ENCODE data around the gene RPUSD4. TPM values are rescaled to one million over a fixed set of nuclear protein-coding genes. Genes with fewer than 3 reads are reported as not detected.

The RPUSD4 gene
- total and polyA plus RNA-seq, 9 of the 15 experiments (the other 6 are each of a cell fraction or from before 2014, with no cell fraction given): 27.4 to 56.2 (median 44.6) TPM

DNA sequence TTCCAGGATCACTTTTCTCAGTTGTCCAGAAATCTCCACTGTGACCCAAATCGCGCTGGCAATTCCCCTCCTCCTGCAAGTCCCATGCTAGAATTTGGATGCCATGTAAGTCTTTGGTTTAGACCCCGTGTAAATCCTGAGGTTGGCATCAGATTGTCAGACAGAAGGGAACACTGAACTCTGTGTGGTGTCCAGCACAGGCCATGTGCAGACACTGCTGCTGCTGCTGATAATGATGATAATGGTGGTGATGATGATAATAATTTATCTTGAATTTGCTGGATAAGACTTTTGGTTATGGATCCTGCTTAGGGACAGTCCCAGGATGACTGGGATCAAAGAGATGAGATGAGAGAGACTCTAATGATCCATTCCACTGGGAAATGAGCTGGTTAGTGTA, 45.0 kb downstream of the RPUSD4 start:
- Histone ChIP-seq H3K27me3 (ENCODE audit: control insufficient read depth in 2 of 2, insufficient read depth in 2 of 2, low read length in 2 of 2) (peaks cover 43 to 57% of the 10 kb centered on the region in 2 experiments), H3K27ac (ENCODE audit: extremely low read depth, low read depth, low read length) (no peak overlapping the region), H3K4me1 (replicated peaks in 1 of 2; ENCODE audit: control insufficient read depth in 2 of 2, insufficient read depth in 2 of 2, low read length in 2 of 2) (peaks cover 0 to 8% of the 10 kb centered on the region in 2 experiments; a peak in 2 of 5 replicates), H3K9ac (ENCODE audit: insufficient read depth in 1 of 2, low read depth in 2 of 2, low read length in 2 of 2) (no peak overlapping the region), H3K9me3 (replicated peaks; ENCODE audit: control insufficient read depth, insufficient read depth, low read depth, low read length) (no peaks in the 10 kb centered on the region), H3K79me2 (ENCODE audit: control insufficient read depth, insufficient read depth, low read length) (no peaks in the 10 kb centered on the region), H3K4me2 (ENCODE audit: insufficient read depth, low read length) (no peak overlapping the region), H3K36me3 (ENCODE audit: control insufficient read depth, insufficient read depth, low read length) (no peaks in the 10 kb centered on the region), H4K20me1 (replicated peaks; ENCODE audit: control insufficient read depth, insufficient read depth, low read length) (no peaks in the 10 kb centered on the region), H3K9me1 (ENCODE audit: control insufficient read depth, insufficient read depth, low read length) (no peaks in the 10 kb centered on the region), H3K4me3 (no peak overlapping the region), H2AFZ (ENCODE audit: low read depth, low read length) (no peak overlapping the region)
- FAIRE-seq: no peak
- ATAC-seq: no peak
- ChIA-PET CTCF (ENCODE audit: low intra/inter-chr PET ratio) (no interaction called here), POLR2A (interaction anchor here (0.8 kb wide), 1 partner anchor 13 kb away, joined by 3 read pairs; no protein-coding TSS in a partner anchor)
- intact Hi-C loops (cut with micrococcal nuclease): no loop called here
- in situ Hi-C loops (cut with MboI): no loop called here
- BruUV-seq (replicated peaks): no TSS peak
- 0% methylated on average over 3 of the region's 3 CpGs for WGBS (ENCODE audit: insufficient coverage, low coverage, missing lambda C conversion rate)
- TF ChIP-seq ZEB2 (IDR thresholded peaks at IDR 0.05) (no peak), KLF6 (CRISPR knock-in tag; IDR thresholded peaks at IDR 0.05; ENCODE audit: borderline replicate concordance) (no peak), ZNF740 (CRISPR knock-in tag; IDR thresholded peaks at IDR 0.05) (no peak), ZNF740 (tag; IDR thresholded peaks at IDR 0.05) (no peak), MCM7 (IDR thresholded peaks at IDR 0.05) (no peak), TEAD2 (tag; IDR thresholded peaks at IDR 0.05) (no peak)
- no peak for DNase-seq (ENCODE audit: extremely low read depth in 1 of 4, low spot score in 3 of 4)

Data from K562 (cell line).